Esophagus muscularis mucosa (tissue), 4 donors: Measurements from ENCODE around the gene PDSS2.

Experiments
- CTCF ChIP-seq, 3 experiments: fragments of 200-600 bp in 2 of 3; fragments of 450-650 bp in 1 of 3; sonication (generic) in 2 of 3; IDR thresholded peaks; one replicate each; pipeline ENCODE4 v1.5.1; 2017 to 2019; ENCODE audit warnings: antibody characterized with exemption in 3 of 3, mild to moderate bottlenecking in 2 of 3, moderate library complexity in 1 of 3
- EP300 ChIP-seq: sonication (generic); formaldehyde crosslinking; IDR thresholded peaks from one replicate; pipeline ENCODE4 v1.6.1; 2017; ENCODE audit warnings: antibody characterized with exemption
- POLR2A ChIP-seq: fragments of 450-650 bp; IDR thresholded peaks from one replicate; pipeline ENCODE4 v1.6.1; 2017; ENCODE audit warnings: antibody characterized with exemption, moderate library complexity, mild to moderate bottlenecking, low read depth

- TF ChIP-seq EP300 = no peak
- no peak for TF ChIP-seq CTCF (IDR thresholded peaks at IDR 0.05)
- TF ChIP-seq POLR2A = no peak
Measured at GRCh38 chr6:107264357-107264840, 195.0 kb downstream of the PDSS2 start.
